Trophoblast cell (in vitro differentiated cells and primary cell): ENCODE data around the gene SDC3.
A peak's percentile ranks its signal among the peaks of the same experiment; 100 is the strongest.

Source experiments
- DNase-seq, 2 donors: peaks; one replicate each; pipeline ENCODE4 v3.0.0-alpha.2; 2016
- H2AFZ ChIP-seq: 2 replicates; pipeline ENCODE4 v1.6.1; 2013; ENCODE audit warnings: low read length, moderate library complexity, mild to moderate bottlenecking; ENCODE audit not compliant: insufficient read depth, poor library complexity
- H2AK5ac ChIP-seq: 2 replicates; pipeline ENCODE4 v1.6.1; 2013; ENCODE audit warnings: mild to moderate bottlenecking, low read length
- H2BK120ac ChIP-seq: 2 replicates; pipeline ENCODE4 v1.6.1; 2013; ENCODE audit warnings: low read length, mild to moderate bottlenecking, moderate library complexity; ENCODE audit not compliant: insufficient read depth, poor library complexity
- H2BK12ac ChIP-seq: 2 replicates; pipeline ENCODE4 v1.6.1; 2013; ENCODE audit warnings: mild to moderate bottlenecking, low read length, moderate library complexity
- H2BK5ac ChIP-seq: 2 replicates; pipeline ENCODE4 v1.6.1; 2013; ENCODE audit warnings: low read length, low read depth, moderate library complexity, mild to moderate bottlenecking; ENCODE audit not compliant: poor library complexity
- H3K14ac ChIP-seq: 2 replicates; pipeline ENCODE4 v1.6.1; 2013; ENCODE audit warnings: mild to moderate bottlenecking, low read length
- H3K18ac ChIP-seq: 2 replicates; pipeline ENCODE4 v1.6.1; 2013; ENCODE audit warnings: mild to moderate bottlenecking, low read length
- H3K23ac ChIP-seq: 2 replicates; pipeline ENCODE4 v1.6.1; 2013; ENCODE audit warnings: low read length
- H3K27ac ChIP-seq: 2 replicates; pipeline ENCODE4 v1.5.1; 2013; ENCODE audit warnings: low read depth, mild to moderate bottlenecking, inconsistent platforms, low read length, moderate library complexity
- H3K27me3 ChIP-seq: 2 replicates; pipeline ENCODE4 v1.6.1; 2013; ENCODE audit warnings: inconsistent platforms, mild to moderate bottlenecking, low read length, moderate library complexity; ENCODE audit not compliant: insufficient read depth
- H3K36me3 ChIP-seq, 2 experiments: 1 replicate in 1 of 2; 2 replicates in 1 of 2; pipeline ENCODE4 v1.6.1; 2013; ENCODE audit warnings: low read length in 2 of 2, mild to moderate bottlenecking in 2 of 2, moderate library complexity in 1 of 2; ENCODE audit not compliant: insufficient read depth in 2 of 2, control insufficient read depth in 1 of 2
- H3K4ac ChIP-seq: 2 replicates; pipeline ENCODE4 v1.6.1; 2013; ENCODE audit warnings: low read depth, mild to moderate bottlenecking, low read length, moderate library complexity
- H3K4me1 ChIP-seq, 2 experiments: 1 replicate in 1 of 2; 2 replicates in 1 of 2; pipeline ENCODE4 v1.6.1; 2013; ENCODE audit warnings: low read length in 2 of 2, mild to moderate bottlenecking in 2 of 2, moderate library complexity in 1 of 2; ENCODE audit not compliant: insufficient read depth in 2 of 2, control insufficient read depth in 1 of 2
- H3K4me2 ChIP-seq: 2 replicates; pipeline ENCODE4 v1.6.1; 2013; ENCODE audit warnings: inconsistent platforms, mild to moderate bottlenecking, low read length, moderate library complexity
- H3K4me3 ChIP-seq: 2 replicates; pipeline ENCODE4 v1.5.1; 2013; ENCODE audit warnings: mild to moderate bottlenecking, low read depth, low read length, inconsistent platforms
- H3K79me1 ChIP-seq: one replicate; pipeline ENCODE4 v1.6.1; 2013; ENCODE audit warnings: low read length
- H3K79me2 ChIP-seq: 2 replicates; pipeline ENCODE4 v1.6.1; 2013; ENCODE audit warnings: low read length, mild to moderate bottlenecking; ENCODE audit not compliant: control insufficient read depth, insufficient read depth, poor library complexity
- H3K9ac ChIP-seq: 2 replicates; pipeline ENCODE4 v1.6.1; 2013; ENCODE audit warnings: mild to moderate bottlenecking, low read length
- H3K9me3 ChIP-seq: 2 replicates; pipeline ENCODE4 v1.6.1; 2013; ENCODE audit warnings: low read depth, mild to moderate bottlenecking, control low read depth, inconsistent platforms, low read length; ENCODE audit not compliant: insufficient read depth
- H4K12ac ChIP-seq: 2 replicates; pipeline ENCODE4 v1.6.1; 2013; ENCODE audit warnings: low read depth, mild to moderate bottlenecking, low read length, moderate library complexity
- H4K8ac ChIP-seq: 2 replicates; pipeline ENCODE4 v1.6.1; 2013; ENCODE audit warnings: low read depth, mild to moderate bottlenecking, low read length, moderate library complexity
- H4K91ac ChIP-seq: one replicate; pipeline ENCODE4 v1.6.1; 2013; ENCODE audit warnings: low read depth, mild to moderate bottlenecking, low read length, moderate library complexity
- WGBS: extraction: QIAGEN DNeasy Blood & Tissue Kit; methylation state at CpG from one replicate; pipeline ENCODE4 v1.1.7; 2013; ENCODE audit warnings: missing lambda C conversion rate; ENCODE audit not compliant: insufficient read length, insufficient coverage; ENCODE audit errors: extremely low coverage; 5-methylcytosine and 5-hydroxymethylcytosine counted together

The SDC3 gene

GRCh38 chr1:30857964-30858363 is 50.6 kb downstream of the SDC3 start:
- WGBS = no CpG with 5 or more reads among the region's 8 CpGs
- H2AFZ ChIP-seq = no peak overlapping the region
- peaks cover 12 to 21% of the 10 kb centered on the region in 2 experiments for H3K4me1 ChIP-seq
- no peaks in the 10 kb centered on the region for H3K79me2 ChIP-seq
- no peak overlapping the region for H4K12ac ChIP-seq
- peak overlapping the region; percentile 2 for H3K18ac ChIP-seq
- peak overlapping the region; percentile 13 for H3K14ac ChIP-seq
- H3K4ac ChIP-seq = no peak overlapping the region
- peak overlapping the region; percentile 19 for H2BK12ac ChIP-seq
- no peak overlapping the region for H3K9ac ChIP-seq
- H2BK5ac ChIP-seq = peak overlapping the region; percentile 49
- DNase-seq = no peak
- peak overlapping the region; percentile 10 for H2BK120ac ChIP-seq
- no peak overlapping the region for H2AK5ac ChIP-seq
- no peaks in the 10 kb centered on the region for H3K27me3 ChIP-seq
- no peaks in the 10 kb centered on the region for H3K36me3 ChIP-seq
- no peak overlapping the region for H3K4me2 ChIP-seq
- peaks cover 5% of the 10 kb centered on the region for H3K79me1 ChIP-seq
- no peaks in the 10 kb centered on the region for H3K9me3 ChIP-seq
- H3K4me3 ChIP-seq = no peak overlapping the region
- H3K23ac ChIP-seq = no peak overlapping the region
- peak overlapping the region; percentile 40 for H3K27ac ChIP-seq
- no peak overlapping the region for H4K8ac ChIP-seq
- peak overlapping the region; percentile 66 for H4K91ac ChIP-seq

GRCh38 chr1:30857062-30857461 is 51.5 kb downstream of the SDC3 start:
- Histone ChIP-seq H3K4me2 (no peak overlapping the region), H2BK12ac (no peak overlapping the region), H2AFZ (no peak overlapping the region), H3K4me1 (peaks cover 12 to 21% of the 10 kb centered on the region in 2 experiments), H4K12ac (no peak overlapping the region), H3K36me3 (no peaks in the 10 kb centered on the region), H3K9me3 (no peaks in the 10 kb centered on the region), H3K27me3 (no peaks in the 10 kb centered on the region), H3K79me2 (no peaks in the 10 kb centered on the region), H2BK5ac (no peak overlapping the region), H3K9ac (no peak overlapping the region), H3K14ac (no peak overlapping the region), H3K18ac (no peak overlapping the region), H3K4me3 (no peak overlapping the region), H3K79me1 (peaks cover 5% of the 10 kb centered on the region), H3K27ac (no peak overlapping the region), H4K8ac (no peak overlapping the region), H4K91ac (no peak overlapping the region), H3K23ac (no peak overlapping the region), H3K4ac (no peak overlapping the region), H2BK120ac (no peak overlapping the region), H2AK5ac (no peak overlapping the region)
- no peak for DNase-seq

GRCh38 chr1:30856260-30856790 is 52.2 kb downstream of the SDC3 start:
- no peak overlapping the region for H3K4me3 ChIP-seq
- H2BK120ac ChIP-seq = no peak overlapping the region
- WGBS = no CpG with 5 or more reads among the region's 14 CpGs
- H3K18ac ChIP-seq = no peak overlapping the region
- H3K23ac ChIP-seq = no peak overlapping the region
- no peak overlapping the region for H3K27ac ChIP-seq
- no peak overlapping the region for H2BK5ac ChIP-seq
- H3K4ac ChIP-seq = no peak overlapping the region
- peaks cover 12 to 21% of the 10 kb centered on the region in 2 experiments for H3K4me1 ChIP-seq
- no peak overlapping the region for H2AFZ ChIP-seq
- DNase-seq = no peak
- no peak overlapping the region for H4K91ac ChIP-seq
- H3K9ac ChIP-seq = no peak overlapping the region
- H3K9me3 ChIP-seq = no peaks in the 10 kb centered on the region
- H3K14ac ChIP-seq = no peak overlapping the region
- H3K79me1 ChIP-seq = peaks cover 5% of the 10 kb centered on the region
- no peak overlapping the region for H4K8ac ChIP-seq
- no peak overlapping the region for H3K4me2 ChIP-seq
- H4K12ac ChIP-seq = no peak overlapping the region
- no peak overlapping the region for H2AK5ac ChIP-seq
- H2BK12ac ChIP-seq = no peak overlapping the region
- no peaks in the 10 kb centered on the region for H3K79me2 ChIP-seq
- no peaks in the 10 kb centered on the region for H3K27me3 ChIP-seq
- H3K36me3 ChIP-seq = no peaks in the 10 kb centered on the region

- no peaks in the 10 kb centered on the region for H3K36me3 ChIP-seq
- no peak overlapping the region for H3K4ac ChIP-seq
- no peak overlapping the region for H2BK120ac ChIP-seq
- H3K9ac ChIP-seq = no peak overlapping the region
- H3K4me3 ChIP-seq = no peak overlapping the region
- no peak overlapping the region for H4K8ac ChIP-seq
- H3K23ac ChIP-seq = no peak overlapping the region
- H4K91ac ChIP-seq = no peak overlapping the region
- H3K4me2 ChIP-seq = no peak overlapping the region
- no peak for DNase-seq
- H2BK5ac ChIP-seq = no peak overlapping the region
- no peak overlapping the region for H3K14ac ChIP-seq
- no peak overlapping the region for H2AFZ ChIP-seq
- H3K27me3 ChIP-seq = no peaks in the 10 kb centered on the region
- H3K27ac ChIP-seq = no peak overlapping the region
- H4K12ac ChIP-seq = no peak overlapping the region
- no peak overlapping the region for H2AK5ac ChIP-seq
- H3K79me2 ChIP-seq = no peaks in the 10 kb centered on the region
- no peaks in the 10 kb centered on the region for H3K9me3 ChIP-seq
- no peak overlapping the region for H2BK12ac ChIP-seq
- H3K79me1 ChIP-seq = peaks cover 5% of the 10 kb centered on the region
- no peak overlapping the region for H3K18ac ChIP-seq
- H3K4me1 ChIP-seq = peaks cover 9 to 17% of the 10 kb centered on the region in 2 experiments
- WGBS = no CpG with 5 or more reads among the region's 4 CpGs
These were observed 52.8 kb downstream of the SDC3 start for GRCh38 chr1:30855686-30856259.
